Activated CD4-positive, alpha-beta memory T cell treated with anti-CD3 and anti-CD28 coated beads, Interleukin-2, amount 10 ng/mL, durations not matched to agents 7 days and 5 days (primary cell): ENCODE measurements around the gene NTN1. TPM values are rescaled to one million over a fixed set of nuclear protein-coding genes. Genes with fewer than 3 reads are reported as not detected.
A peak's percentile ranks its signal among the peaks of the same experiment; 100 is the strongest.

ENCODE experiments used
- CTCF ChIA-PET: fragments of 350-600 bp; sonication (Branson Sonifier 250); formaldehyde crosslinking; loops from one replicate; lab custom pipeline; 2021; ENCODE audit warnings: antibody characterized with exemption, inconsistent platforms; lab: Charles Lee
- POLR2A ChIA-PET: fragments of 350-600 bp; sonication (Branson Sonifier 250); formaldehyde crosslinking; loops from one replicate; lab custom pipeline; 2021; ENCODE audit warnings: antibody characterized with exemption; lab: Charles Lee
- DNase-seq: peaks from one replicate; pipeline ENCODE4 v3.0.0-alpha.2; 2020
- H3K27ac Mint-ChIP-seq: one replicate; pipeline ENCODE4 v1.8.0; 2021; ENCODE audit warnings: mild to moderate bottlenecking, mixed read lengths
- H3K27me3 Mint-ChIP-seq: one replicate; pipeline ENCODE4 v1.8.0; 2021; ENCODE audit warnings: mixed read lengths
- H3K36me3 Mint-ChIP-seq: one replicate; pipeline ENCODE4 v1.8.0; 2021; ENCODE audit warnings: low read depth, mixed read lengths
- H3K4me1 Mint-ChIP-seq: one replicate; pipeline ENCODE4 v1.8.0; 2021; ENCODE audit warnings: mixed read lengths
- H3K4me3 Mint-ChIP-seq: one replicate; pipeline ENCODE4 v1.8.0; 2021; ENCODE audit warnings: mild to moderate bottlenecking, mixed read lengths
- H3K9me3 Mint-ChIP-seq: one replicate; pipeline ENCODE4 v1.8.0; 2021; ENCODE audit warnings: mixed read lengths
- total RNA-seq, 2 experiments: library from RNA; stranded (reverse); gene quantifications; one replicate each; pipeline ENCODE4 v1.2.3, GENCODE V29; 2021

Gene NTN1
- total RNA-seq, 2 experiments from 2014 or later = not detected

GRCh38 chr17:8997994-8998628 lies 23.2 kb upstream of the NTN1 start:
- H3K9me3 Mint-ChIP-seq = peaks cover 2% of the 10 kb centered on the region
- no peak overlapping the region for H3K4me3 Mint-ChIP-seq

GRCh38 chr17:9001559-9001958 lies 19.8 kb upstream of the NTN1 start:
- Mint-ChIP-seq H3K9me3 (no peaks in the 10 kb centered on the region), H3K27me3 (peaks cover 59% of the 10 kb centered on the region), H3K4me1 (peaks cover 11% of the 10 kb centered on the region), H3K36me3 (peaks cover 2% of the 10 kb centered on the region), H3K4me3 (no peak overlapping the region), H3K27ac (no peak overlapping the region)
- POLR2A ChIA-PET = no interaction called here
- DNase-seq = no peak
- CTCF ChIA-PET = interaction anchor here (0.6 to 1.4 kb wide), 2 partner anchors 10 to 263 kb away, joined by 3 to 4 read pairs; no protein-coding TSS in a partner anchor

More at GRCh38 chr17:8997994-8998628, 23.2 kb upstream of the NTN1 start:
- no peaks in the 10 kb centered on the region for H3K36me3 Mint-ChIP-seq
- no peak overlapping the region for H3K27ac Mint-ChIP-seq
- CTCF ChIA-PET = interaction anchor here (0.6 to 2.2 kb wide), 30 partner anchors 11 to 938 kb away, joined by 3 to 15 read pairs (median 4); partner anchors contain the start of gene PIK3R5
- H3K4me1 Mint-ChIP-seq = peaks cover 12% of the 10 kb centered on the region
- peaks cover 34% of the 10 kb centered on the region for H3K27me3 Mint-ChIP-seq
- POLR2A ChIA-PET = no interaction called here
- DNase-seq = peak; percentile 81

GRCh38 chr17:9002227-9002605 lies 19.1 kb upstream of the NTN1 start:
- no peak overlapping the region for H3K4me3 Mint-ChIP-seq
- peaks cover 2% of the 10 kb centered on the region for H3K36me3 Mint-ChIP-seq
- H3K4me1 Mint-ChIP-seq = peaks cover 11% of the 10 kb centered on the region
- peaks cover 63% of the 10 kb centered on the region for H3K27me3 Mint-ChIP-seq
- POLR2A ChIA-PET = no interaction called here
- H3K9me3 Mint-ChIP-seq = no peaks in the 10 kb centered on the region
- no peak for DNase-seq
- H3K27ac Mint-ChIP-seq = no peak overlapping the region
- CTCF ChIA-PET = interaction anchor here (0.6 to 1.4 kb wide), 2 partner anchors 11 to 264 kb away, joined by 3 to 4 read pairs; no protein-coding TSS in a partner anchor

- POLR2A ChIA-PET = interaction anchor here (0.6 kb wide), 1 partner anchor 309 kb away, joined by 3 read pairs; no protein-coding TSS in a partner anchor
- peaks cover 68% of the 10 kb centered on the region for H3K27me3 Mint-ChIP-seq
- no peak overlapping the region for H3K27ac Mint-ChIP-seq
- CTCF ChIA-PET = interaction anchor here (1.4 kb wide), 1 partner anchor 12 kb away, joined by 3 read pairs; no protein-coding TSS in a partner anchor
- DNase-seq = no peak
- no peaks in the 10 kb centered on the region for H3K9me3 Mint-ChIP-seq
- peaks cover 2% of the 10 kb centered on the region for H3K36me3 Mint-ChIP-seq
- H3K4me1 Mint-ChIP-seq = peaks cover 11% of the 10 kb centered on the region
- H3K4me3 Mint-ChIP-seq = no peak overlapping the region
These were observed 18.5 kb upstream of the NTN1 start for GRCh38 chr17:9002606-9003354.

- Mint-ChIP-seq H3K9me3 (no peaks in the 10 kb centered on the region), H3K27ac (no peak overlapping the region), H3K4me1 (peaks cover 9% of the 10 kb centered on the region), H3K27me3 (peaks cover 66% of the 10 kb centered on the region), H3K36me3 (peaks cover 2% of the 10 kb centered on the region), H3K4me3 (no peak overlapping the region)
- DNase-seq = no peak
- CTCF ChIA-PET = no interaction called here
- POLR2A ChIA-PET = no interaction called here
These were observed 17.8 kb upstream of the NTN1 start for GRCh38 chr17:9003355-9004131.

- no peak for DNase-seq
- Mint-ChIP-seq H3K4me1 (peaks cover 9% of the 10 kb centered on the region), H3K27me3 (peaks cover 66% of the 10 kb centered on the region), H3K9me3 (no peaks in the 10 kb centered on the region), H3K36me3 (peaks cover 2% of the 10 kb centered on the region), H3K27ac (no peak overlapping the region), H3K4me3 (no peak overlapping the region)
- ChIA-PET CTCF (no interaction called here), POLR2A (no interaction called here)
These were observed 17.0 kb upstream of the NTN1 start for GRCh38 chr17:9004132-9004960.

GRCh38 chr17:9004961-9005285 lies 16.4 kb upstream of the NTN1 start:
- ChIA-PET CTCF (no interaction called here), POLR2A (no interaction called here)
- no peak for DNase-seq
- H3K27me3 Mint-ChIP-seq = peaks cover 67% of the 10 kb centered on the region
- no peak overlapping the region for H3K27ac Mint-ChIP-seq
- H3K36me3 Mint-ChIP-seq = peaks cover 2% of the 10 kb centered on the region
- peaks cover 9% of the 10 kb centered on the region for H3K4me1 Mint-ChIP-seq
- no peak overlapping the region for H3K4me3 Mint-ChIP-seq
- no peaks in the 10 kb centered on the region for H3K9me3 Mint-ChIP-seq

GRCh38 chr17:9006175-9006767 lies 15.0 kb upstream of the NTN1 start:
- ChIA-PET CTCF (no interaction called here), POLR2A (no interaction called here)
- H3K9me3 Mint-ChIP-seq = no peaks in the 10 kb centered on the region
- H3K4me1 Mint-ChIP-seq = peaks cover 9% of the 10 kb centered on the region
- peaks cover 66% of the 10 kb centered on the region for H3K27me3 Mint-ChIP-seq
- no peak for DNase-seq
- H3K36me3 Mint-ChIP-seq = peaks cover 2% of the 10 kb centered on the region
- no peak overlapping the region for H3K4me3 Mint-ChIP-seq
- no peak overlapping the region for H3K27ac Mint-ChIP-seq

- ChIA-PET CTCF (interaction anchor here (0.6 kb wide), 1 partner anchor 532 kb away, joined by 3 read pairs; no protein-coding TSS in a partner anchor), POLR2A (no interaction called here)
- peaks cover 59% of the 10 kb centered on the region for H3K27me3 Mint-ChIP-seq
- no peak overlapping the region for H3K27ac Mint-ChIP-seq
- no peaks in the 10 kb centered on the region for H3K9me3 Mint-ChIP-seq
- no peak overlapping the region for H3K4me3 Mint-ChIP-seq
- no peak for DNase-seq
- peaks cover 6% of the 10 kb centered on the region for H3K4me1 Mint-ChIP-seq
- peaks cover 2% of the 10 kb centered on the region for H3K36me3 Mint-ChIP-seq
These were observed 14.1 kb upstream of the NTN1 start for GRCh38 chr17:9007052-9007714.

- POLR2A ChIA-PET = no interaction called here
- Mint-ChIP-seq H3K27me3 (peaks cover 56% of the 10 kb centered on the region), H3K27ac (no peak overlapping the region), H3K4me1 (peaks cover 2% of the 10 kb centered on the region), H3K36me3 (peaks cover 2% of the 10 kb centered on the region), H3K9me3 (no peaks in the 10 kb centered on the region), H3K4me3 (no peak overlapping the region)
- no peak for DNase-seq
- CTCF ChIA-PET = interaction anchor here (1.4 kb wide), 1 partner anchor 11 kb away, joined by 6 read pairs; no protein-coding TSS in a partner anchor
These were observed 12.2 kb upstream of the NTN1 start for GRCh38 chr17:9009096-9009495.

GRCh38 chr17:9009737-9010136 lies 11.6 kb upstream of the NTN1 start:
- ChIA-PET POLR2A (no interaction called here), CTCF (interaction anchor here (1.4 kb wide), 1 partner anchor 12 kb away, joined by 6 read pairs; no protein-coding TSS in a partner anchor)
- H3K27me3 Mint-ChIP-seq = peaks cover 54% of the 10 kb centered on the region
- H3K9me3 Mint-ChIP-seq = no peaks in the 10 kb centered on the region
- peaks cover 2% of the 10 kb centered on the region for H3K4me1 Mint-ChIP-seq
- no peak overlapping the region for H3K4me3 Mint-ChIP-seq
- H3K36me3 Mint-ChIP-seq = peaks cover 2% of the 10 kb centered on the region
- DNase-seq = no peak
- no peak overlapping the region for H3K27ac Mint-ChIP-seq
